Pulmonary artery endothelial cell (primary cell): ENCODE results near the gene RASGRF1. TPM values are rescaled to one million over a fixed set of nuclear protein-coding genes. Genes with fewer than 3 reads are reported as not detected.

Experiments used
- DNase-seq: peaks from one replicate; pipeline ENCODE4 v3.0.0-alpha.2; 2011; ENCODE audit warnings: low read depth, low spot score
- total RNA-seq: library from RNA; depleted of rRNA; stranded (reverse); fragments of >200 nt; gene quantifications from 2 replicates; pipeline ENCODE4 v1.2.3, GENCODE V29; 2014

Gene RASGRF1
- total RNA-seq, 1 donor from 2014 or later, result not detected

DNA sequence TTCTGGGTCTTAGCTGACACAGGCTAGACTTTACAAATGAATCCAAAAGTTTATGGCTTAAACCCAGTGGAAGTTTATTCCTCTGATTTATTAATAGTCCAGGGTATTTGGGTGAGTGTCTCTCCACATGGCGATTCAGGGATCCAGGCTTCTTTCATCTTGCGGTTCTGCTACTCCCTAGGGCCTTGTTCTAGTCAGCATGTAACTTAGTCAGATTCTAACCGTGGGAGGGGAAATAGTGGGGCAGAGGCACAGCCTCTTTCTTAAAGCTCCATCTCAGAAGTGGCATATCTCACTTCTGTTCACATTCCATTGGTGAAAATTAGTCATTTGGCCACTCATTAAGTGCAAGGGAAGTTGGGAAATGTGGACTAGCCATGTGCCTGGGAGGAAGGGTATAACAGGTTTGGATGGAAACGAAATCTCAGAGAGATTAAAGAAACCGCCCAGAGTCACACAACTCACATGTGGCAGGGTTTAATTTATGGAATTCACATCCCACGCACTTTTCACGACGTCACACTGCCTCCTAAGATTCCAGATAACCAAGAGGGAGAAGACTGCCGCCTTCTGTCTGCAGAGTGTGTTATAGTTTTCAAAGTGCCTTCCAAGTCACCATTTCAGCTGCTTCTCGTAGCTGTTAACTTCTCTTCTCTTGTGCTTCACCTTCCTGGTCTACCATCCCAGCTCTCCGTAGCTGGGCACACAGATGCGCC lies 11.4 kb upstream of the RASGRF1 start:
- DNase-seq, result no peak

DNA sequence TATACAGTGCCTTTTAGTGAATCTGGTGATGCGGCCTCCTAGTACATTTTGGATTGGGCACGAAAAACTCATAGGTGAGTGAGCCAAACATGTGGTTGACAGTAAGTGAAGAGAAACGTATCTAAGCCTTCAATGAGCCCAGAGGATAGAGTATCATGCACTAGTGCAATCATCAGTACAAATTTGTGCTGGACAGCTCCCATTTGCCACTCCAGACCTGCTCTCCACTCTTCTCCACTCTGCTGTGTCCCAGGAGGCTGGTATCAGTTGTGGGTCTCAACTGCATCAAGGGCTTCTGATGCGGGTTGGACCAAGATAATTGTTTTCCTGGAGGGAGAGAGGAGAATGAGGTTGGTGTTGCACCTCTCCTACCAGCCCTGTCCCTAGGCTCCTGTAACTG lies 9.1 kb upstream of the RASGRF1 start:
- no peak for DNase-seq

DNA sequence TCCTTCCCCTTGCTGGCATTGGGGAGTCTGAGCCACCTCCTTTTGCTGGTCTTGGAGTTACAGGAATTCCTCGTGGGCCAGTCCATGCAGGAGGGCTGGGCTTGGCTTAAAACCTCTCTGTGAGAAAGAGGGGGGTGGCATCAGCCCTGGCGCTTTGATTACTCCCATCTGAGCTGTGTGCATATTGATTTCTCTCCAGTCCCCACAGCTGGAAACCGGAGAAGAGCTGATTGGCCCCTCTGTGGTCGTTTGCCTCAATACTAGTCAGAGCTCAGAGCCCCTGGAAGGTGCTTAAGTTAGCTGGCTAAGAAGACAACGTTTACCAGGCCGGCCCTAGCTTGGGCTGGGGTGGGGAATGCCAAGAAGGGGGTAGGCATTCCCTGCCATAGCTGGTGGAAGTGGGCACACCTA lies 4.0 kb upstream of the RASGRF1 start:
- no peak for DNase-seq

DNA sequence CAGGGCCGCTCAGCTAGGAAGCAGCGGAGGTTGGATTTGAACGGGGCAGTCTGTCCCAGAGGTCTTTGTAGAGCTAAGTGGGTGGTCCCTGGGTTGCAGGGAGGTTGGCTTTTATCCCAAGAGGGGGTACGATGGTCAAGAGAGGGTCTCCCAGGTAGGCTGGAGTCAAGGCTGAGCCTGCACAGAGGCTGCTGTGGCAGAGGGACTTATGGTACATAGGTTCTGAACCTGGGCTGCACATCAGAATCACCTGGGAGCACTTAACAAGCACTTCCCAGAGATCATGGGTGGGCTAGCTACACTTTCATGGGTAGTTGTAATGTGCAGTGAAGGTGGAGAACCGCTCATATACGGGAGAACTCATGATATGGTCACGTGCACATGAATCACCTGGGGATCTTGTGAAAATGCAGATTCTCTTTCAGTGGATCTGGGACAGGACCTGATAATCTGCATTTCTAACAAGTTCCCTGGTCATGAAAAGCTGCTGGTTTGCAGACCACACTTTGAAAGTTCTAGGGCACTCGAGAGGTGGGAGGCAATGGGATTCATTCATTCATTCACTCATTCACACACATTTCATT lies 2.9 kb upstream of the RASGRF1 start:
- DNase-seq, result no peak

DNA sequence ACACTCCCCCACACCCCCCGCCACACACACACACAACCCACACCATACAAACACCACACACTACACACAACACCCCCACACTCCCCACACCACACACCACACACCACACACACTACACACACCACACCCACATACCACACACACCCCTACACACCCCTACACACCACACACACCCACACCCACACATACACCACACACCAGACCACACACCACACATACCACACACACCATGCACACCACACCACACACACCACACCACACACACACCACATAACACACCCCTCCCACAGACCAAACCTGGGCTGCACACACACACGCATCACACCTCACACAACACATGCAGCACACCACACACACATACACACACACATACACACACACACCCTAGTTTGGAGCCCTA lies 1.8 kb upstream of the RASGRF1 start:
- DNase-seq, result no peak

DNA sequence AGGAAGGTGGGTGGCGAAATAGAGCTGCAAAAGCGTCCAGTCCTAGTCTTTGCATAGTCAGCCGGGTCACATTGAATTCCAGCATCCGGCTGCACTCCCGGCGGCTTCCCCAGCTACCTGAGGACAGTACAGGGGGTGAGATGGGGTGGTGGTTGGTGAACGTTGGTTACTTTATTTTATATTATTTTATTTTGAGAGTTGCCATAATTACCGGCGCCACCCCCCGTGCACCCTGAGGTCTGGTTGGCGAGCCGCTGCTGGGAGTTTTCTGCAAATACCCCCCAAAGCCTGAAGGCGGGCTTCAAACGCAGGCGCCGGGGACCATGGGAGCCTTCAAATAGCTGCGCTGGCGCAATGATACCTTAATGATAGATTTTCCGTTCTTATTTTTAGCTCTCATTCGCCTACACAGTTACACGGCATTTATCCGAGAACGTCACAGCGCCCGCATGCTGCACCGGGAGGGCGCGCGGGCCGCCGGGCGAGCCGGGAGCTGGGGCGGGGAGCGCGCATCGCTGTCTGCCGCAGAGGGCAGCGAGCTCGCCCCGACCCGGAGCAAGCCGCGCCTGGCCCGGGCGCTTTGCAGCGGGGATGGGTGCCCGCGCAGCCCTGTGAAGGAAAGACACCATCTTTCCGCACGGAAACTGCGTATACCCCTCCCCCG lies 756 bp upstream of the RASGRF1 start:
- no peak for DNase-seq

DNA sequence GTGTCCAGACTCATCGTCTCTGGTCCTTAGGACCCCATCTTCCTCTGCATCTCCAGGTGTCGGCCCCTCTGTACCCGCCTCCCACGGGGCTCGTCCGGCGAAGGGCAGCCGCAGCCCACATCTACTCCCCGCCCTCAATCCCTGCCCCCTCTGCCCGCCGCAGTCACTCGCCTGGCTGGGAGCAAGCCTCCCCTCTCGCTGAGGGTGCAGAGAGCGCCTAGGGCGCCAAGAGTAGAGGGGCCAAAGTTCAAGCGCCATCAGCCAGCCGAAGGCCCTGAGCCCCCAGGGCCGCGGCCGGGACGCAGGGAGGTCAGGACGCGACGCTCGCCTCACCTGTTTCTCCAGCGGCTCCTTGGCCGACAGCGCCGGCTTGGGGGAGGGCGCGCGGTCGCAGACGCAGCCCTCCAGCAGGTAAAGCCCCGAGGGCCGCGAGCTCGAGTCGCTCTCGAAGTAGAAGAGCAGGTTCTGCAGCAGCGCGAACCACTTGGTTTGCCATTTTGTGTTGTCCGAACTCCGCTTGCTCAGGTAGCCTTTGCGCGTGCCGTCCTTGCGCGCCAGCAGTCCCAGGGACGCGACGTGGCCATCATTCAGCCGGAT lies 592 bp downstream of the RASGRF1 start:
- DNase-seq, result no peak

DNA sequence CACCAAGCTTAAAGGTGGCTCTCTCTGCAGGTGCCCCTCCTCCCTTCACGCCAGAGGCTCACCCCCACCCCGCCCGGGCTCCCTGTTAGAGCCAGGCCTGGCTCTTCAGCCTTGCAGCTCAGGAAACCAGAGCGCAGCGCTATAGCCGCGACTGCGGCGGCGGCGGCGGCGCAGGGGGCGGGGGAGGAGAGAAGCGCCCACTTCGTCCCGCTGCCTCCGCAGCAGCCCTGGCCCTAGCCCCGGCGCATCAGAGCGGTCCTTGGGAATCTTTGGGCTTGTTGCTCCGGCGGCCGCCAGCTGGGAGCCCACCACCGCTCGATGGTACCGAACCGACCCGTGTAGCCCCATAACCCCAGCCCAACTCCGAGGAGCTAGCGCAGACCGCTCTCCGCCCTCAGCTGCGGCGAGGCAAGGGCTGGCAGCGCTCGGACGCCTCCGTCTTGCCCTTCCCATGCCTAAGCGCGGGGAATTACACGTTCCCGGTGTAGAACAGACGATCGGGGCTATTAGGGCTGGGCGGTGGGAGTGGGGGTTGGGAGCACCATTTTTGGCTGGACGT lies 1.2 kb downstream of the RASGRF1 start:
- no peak for DNase-seq

DNA sequence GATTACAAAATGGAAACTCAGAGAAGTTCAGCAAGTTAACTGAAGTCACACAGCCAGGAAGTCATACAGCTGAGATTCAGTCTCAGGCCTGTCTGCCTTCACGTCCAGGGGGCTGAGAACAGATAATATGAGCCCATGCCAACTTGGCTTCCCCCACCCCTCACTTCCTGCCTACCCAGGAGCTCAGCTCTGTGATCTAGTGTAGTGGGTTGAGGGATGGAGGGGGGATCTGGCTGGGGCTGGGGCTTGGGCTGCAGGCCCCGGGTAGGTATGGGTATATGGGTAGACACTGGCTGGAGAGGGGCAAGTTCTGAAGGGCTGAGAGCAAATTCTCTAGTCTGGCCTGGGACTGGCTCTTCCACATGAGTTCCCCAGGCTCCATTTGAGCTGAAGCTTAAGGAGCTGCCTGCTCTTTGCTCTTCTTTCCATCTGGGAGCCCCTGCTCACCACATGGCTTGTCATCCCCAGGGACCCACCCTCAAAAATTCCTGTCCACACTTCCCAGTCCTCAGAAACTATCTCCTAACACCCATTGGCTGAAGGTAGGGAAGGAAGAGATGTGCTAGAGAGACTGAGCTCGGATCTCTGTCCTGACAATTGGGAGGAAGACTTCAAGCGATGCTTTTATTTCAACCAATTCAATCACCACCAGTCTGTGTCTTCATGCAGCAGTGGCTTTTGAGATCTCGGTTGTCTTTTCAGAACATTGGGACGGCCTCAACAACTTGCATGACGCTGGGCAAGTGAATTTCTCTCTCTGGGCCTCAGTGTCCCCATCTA lies 2.0 kb downstream of the RASGRF1 start:
- DNase-seq, result no peak

DNA sequence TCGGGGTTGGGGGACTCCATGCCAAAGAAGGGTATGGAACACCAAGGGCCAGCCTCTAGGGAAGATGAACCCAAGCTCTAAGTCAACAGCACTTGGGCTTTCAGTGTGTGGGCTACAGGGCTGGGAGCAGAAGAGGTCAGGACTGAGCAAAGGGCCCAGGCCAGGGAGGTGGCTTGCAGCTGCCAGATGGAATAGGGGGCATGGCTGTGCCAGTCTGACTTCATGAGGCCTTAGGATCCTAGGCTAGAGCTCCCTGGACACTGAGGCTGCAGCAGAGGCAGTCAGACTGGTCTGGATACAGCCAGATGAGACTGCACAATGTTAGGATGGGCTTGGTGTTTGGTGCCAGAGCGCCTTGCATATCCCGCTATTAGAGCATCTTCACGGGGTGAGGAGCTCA lies 3.8 kb downstream of the RASGRF1 start:
- no peak for DNase-seq

DNA sequence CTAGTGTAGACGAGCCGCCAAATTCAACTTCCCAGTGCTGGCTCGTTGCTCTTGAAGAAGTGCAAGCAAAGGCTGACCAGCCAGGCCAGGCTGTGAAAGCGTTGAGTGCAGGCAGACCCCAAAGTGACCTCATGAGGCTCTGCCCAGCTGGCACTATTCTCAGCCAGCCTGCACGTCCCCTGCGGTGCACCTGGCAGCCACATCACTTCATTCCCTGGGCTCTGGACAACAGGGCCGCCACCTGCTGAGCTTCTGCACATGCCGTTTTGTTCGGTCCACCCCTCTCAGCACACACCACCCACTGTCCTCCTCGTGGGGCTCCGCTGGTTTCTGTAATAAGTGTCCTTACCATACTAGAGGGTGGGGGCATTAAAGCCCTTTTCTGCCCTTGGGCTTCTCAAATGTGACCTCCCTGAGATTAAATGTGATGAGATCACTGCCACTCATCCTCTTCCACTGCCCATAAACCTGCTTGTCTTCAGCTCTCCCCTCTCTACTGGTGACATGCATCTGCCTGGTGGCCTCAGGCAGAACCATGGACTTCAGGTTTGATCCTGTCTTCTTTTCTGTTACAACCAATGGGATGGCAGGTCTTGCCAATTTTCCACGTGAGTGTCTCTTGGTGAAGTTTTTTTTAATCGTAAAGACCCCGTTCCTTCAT lies 6.1 kb downstream of the RASGRF1 start:
- no peak for DNase-seq

DNA sequence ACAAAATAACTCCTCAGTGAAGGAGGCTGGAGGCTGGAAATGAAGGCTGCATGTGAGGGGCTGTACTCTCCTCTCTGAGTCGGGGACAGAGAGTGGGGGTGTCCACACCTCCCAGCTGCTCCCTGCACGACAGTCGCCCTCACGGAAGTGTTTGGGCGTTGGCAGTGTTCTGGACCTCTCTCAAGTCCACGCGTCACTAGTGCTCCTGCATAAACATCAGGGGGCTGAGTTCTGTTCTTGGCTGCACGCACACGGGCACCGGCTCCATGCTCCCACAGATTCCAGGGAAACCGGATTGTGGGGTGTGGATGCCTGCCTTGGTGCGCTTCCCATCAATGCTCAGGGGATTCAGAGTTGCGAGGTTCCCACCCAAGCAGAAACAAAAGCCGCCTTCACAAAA lies 7.4 kb downstream of the RASGRF1 start:
- no peak for DNase-seq

DNA sequence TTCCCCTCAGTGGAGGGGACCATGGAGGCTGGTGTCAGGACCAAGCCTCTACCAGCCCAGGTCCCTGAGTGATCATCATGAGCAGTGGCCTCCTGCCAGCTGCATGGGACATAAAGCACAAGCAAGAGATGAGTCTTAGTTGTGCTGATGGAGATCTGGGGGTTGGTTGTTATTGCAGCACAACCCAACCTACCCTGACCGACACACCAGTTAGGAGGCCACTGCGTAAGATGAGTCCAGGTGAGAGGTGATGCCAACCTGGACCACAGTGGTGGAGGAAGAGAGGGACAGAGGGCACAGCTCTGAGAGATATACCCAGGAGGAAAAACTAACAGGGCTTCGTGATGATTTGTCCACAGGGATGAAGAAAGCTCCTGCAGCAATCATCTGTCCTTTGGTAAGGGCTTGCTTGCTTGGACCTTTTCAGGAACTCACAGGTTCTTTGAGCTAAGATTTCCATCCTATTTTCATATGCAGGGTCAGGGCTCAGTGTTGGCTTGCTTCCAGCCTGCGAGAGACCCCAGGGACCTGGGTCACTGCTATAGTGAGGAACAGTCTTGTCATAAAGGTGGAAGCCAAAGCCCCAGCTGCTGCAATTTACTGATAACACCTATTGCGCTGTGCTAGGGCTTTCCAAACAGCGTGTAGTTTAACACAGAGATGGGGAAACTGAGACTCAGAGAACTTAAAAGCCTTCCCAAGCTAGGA lies 8.1 kb downstream of the RASGRF1 start:
- no peak for DNase-seq

DNA sequence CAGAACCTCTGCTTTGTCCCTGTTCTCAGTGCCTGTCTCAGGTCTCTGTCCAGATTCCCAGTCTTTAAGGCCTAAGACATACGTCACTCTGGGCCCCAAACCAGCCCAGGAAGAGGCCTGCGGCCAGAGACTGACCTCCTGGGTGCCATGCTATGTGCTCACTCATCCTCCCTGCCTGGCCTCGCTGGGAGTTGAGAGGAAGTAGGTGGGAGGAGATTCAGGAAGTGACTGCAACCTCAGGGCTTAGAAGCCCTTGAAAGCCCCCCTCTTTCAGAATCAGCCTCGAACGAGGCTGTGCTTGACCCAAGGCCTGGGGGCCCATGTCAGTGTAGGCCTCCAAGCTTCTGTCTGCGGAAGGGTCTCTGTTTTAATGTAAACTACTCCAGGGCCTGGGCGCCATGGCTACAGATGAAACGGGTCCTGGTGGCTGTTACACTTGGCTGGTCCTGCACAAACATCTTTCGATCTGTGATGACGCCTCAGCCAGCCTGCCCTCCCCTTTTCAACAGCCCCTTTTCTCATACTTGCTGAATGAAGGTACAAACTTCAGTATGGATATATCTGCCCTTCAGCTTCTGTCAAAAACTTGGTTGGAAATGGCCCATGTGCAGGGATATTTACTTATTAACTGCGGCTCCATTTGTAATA lies 11.7 kb downstream of the RASGRF1 start:
- DNase-seq, result no peak

DNA sequence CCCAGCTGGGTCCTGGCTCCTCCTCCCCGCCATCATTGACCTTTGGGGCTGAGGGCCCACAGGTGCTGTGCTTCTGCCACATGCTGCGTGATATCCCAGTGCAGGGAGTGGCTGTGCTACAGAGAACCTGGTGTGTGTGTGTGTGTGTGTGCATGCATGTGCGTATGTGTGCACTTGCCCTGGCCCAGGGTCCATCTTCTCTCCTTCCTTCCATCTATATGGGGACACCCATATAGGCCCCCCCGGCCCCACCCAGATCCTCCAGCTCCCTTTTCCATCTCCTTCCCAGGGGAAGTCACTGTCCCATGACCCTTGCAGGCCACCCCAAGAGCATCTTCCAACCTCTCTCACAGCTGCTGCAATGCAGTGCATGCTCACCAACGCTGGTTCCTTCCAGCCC lies 12.6 kb downstream of the RASGRF1 start:
- no peak for DNase-seq

DNA sequence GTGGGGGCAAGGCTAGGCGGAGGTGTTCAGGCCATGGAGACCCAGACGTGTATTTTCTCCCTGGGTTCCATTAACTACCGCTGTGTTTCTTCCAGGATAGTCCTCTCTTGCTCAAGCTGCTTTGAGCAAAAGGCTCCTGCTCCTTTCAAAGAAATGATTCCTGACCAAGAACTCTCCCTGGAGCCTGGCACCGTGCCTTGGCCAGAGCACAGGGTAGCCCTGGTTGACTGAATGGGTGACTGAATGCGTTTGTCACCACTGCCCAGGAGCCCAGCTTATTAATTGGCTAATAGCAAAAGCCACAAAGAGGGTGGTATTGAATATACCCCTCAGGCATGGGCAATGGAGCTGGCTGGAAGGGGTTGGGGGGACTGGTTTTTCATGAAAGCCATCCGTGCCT lies 13.9 kb downstream of the RASGRF1 start:
- no peak for DNase-seq

DNA sequence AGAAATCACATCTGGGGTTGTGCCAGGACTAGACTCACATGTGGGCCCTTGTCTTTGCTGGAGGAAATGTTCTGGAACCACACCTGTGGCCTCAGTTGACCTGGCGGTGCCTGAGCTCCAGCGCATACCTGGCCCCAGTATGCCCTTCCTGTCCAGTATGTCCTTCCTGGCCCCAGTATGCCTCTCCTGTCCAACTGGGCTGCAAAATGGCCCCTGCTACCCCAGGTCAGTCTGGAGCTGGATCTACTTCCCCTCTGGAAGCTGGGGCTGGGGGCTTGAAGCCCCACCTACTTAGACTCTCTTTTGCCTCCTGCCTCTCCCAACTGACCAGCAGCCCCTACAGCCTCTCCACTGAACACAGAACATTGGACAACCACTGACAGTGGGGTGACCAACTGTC lies 15.3 kb downstream of the RASGRF1 start:
- no peak for DNase-seq

DNA sequence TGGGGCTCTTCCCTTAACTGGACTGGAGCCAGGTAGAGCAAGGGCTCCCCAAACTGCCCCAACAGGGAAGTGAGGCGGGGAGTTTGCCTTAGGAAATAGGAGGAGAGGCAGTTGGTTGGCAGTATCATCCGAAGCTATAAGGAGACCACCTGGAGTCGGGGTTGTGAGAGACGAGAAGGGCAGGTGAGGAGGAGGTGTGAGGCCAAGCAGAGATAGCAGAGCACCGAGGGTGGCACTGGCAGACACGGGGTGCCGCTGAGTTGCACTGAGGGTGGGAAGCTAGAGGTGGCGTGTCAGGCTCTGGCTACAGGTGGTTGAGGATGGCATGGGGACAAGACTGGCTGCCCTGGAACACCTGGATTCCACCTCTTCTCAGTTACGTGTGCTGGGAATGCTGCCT lies 17.2 kb downstream of the RASGRF1 start:
- no peak for DNase-seq

DNA sequence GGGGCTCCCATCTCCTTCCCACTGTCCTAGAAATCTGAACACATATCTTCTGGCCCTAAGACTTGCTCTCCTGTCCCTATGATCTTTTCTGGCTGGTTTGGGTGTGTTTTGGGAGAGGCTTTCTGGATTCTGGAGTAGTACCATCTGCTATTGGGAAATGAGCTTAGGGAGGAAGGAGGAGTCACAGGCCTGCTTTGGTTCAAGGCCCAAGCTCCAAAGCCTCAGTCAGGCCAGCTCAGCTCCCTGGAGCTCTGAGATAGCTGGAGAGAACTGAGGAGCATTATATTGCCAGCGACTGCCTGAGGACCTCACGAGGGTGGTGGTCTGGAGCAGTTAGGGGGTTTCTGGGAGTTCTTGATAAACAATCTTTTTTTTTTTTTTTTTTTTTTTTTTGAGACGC lies 18.7 kb downstream of the RASGRF1 start:
- no peak for DNase-seq

DNA sequence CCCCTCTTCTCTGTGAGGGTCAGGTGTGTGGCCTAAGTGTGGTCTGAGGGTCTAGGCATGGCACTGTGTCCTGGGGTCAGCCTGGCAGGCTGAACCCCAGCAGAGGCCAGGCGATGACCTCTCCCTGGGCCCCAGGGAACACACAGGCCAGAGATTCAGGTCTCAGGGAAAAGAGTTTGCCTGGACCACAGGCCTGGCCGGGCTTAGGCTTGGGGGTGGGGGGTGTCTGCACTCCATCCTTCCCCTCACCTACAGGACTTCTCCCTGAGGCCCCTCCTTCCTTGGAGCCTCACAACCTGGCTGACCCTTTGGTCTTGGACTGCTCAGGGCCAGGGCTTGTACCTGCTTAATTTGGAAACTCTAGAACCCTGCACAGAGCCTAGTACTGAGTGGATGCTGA lies 21.8 kb downstream of the RASGRF1 start:
- no peak for DNase-seq
